K562 (cell line): ENCODE results near the gene CHD6. TPM values are rescaled to one million over a fixed set of nuclear protein-coding genes. Genes with fewer than 3 reads are reported as not detected.
A peak's percentile ranks its signal among the peaks of the same experiment; 100 is the strongest.

ENCODE experiments used
- ATAC-seq: fragments of 200-7000 bp; cut with Tn5 transposase; 3 replicates; pipeline ENCODE4 v1.9.1; 2020; ENCODE audit warnings: moderate library complexity
- BruUV-seq: library from RNA; stranded (reverse); fragments of 400-500 nt; replicated peaks from 2 replicates; lab custom pipeline; 2021; lab: Mats Ljungman, UMichigan
- CTCF ChIA-PET: fragments of 300-600 bp; formaldehyde crosslinking; extraction: SDS; loops from one replicate; lab custom pipeline; 2021; ENCODE audit warnings: low intra/inter-chr PET ratio; lab: Yijun Ruan, JAX
- POLR2A ChIA-PET: fragments of 300-600, 350-650 bp; sonication (Branson Sonifier 250); formaldehyde crosslinking; extraction: SDS; loops from one replicate; lab custom pipeline; 2021; ENCODE audit warnings: antibody characterized with exemption, inconsistent platforms; lab: Yijun Ruan, JAX
- DNase-seq, 4 experiments: peaks; one replicate each; pipeline versions ENCODE4 v3.0.0 to v3.0.0-alpha.2; 2011 to 2018; ENCODE audit warnings: low spot score in 3 of 4, mixed read lengths in 3 of 4; ENCODE audit errors: extremely low read depth in 1 of 4
- FAIRE-seq: peaks from 2 replicates; lab custom pipeline; 2011; peaks lifted over from hg19 to GRCh38; lab: Jason Lieb, UNC
- H2AFZ ChIP-seq: 2 replicates; pipeline ENCODE4 v1.6.0; 2011; ENCODE audit warnings: low read depth, low read length, control low read depth, inconsistent platforms
- H3K27ac ChIP-seq: fragments of 200-600 bp; 3 replicates; pipeline ENCODE4 v1.8.0; 2011; ENCODE audit warnings: low read depth, mild to moderate bottlenecking, control low read depth, inconsistent platforms, low read length, moderate library complexity, mixed read lengths; ENCODE audit errors: extremely low read depth
- H3K27me3 ChIP-seq, 2 experiments: fragments of 300-600 bp in 1 of 2; 2 replicates in 1 of 2; 3 replicates in 1 of 2; pipeline versions ENCODE4 v1.6.0 to v1.8.0; 2011; ENCODE audit warnings: inconsistent platforms in 2 of 2, low read length in 2 of 2, mild to moderate bottlenecking in 1 of 2, mixed read lengths in 1 of 2, moderate library complexity in 1 of 2; ENCODE audit not compliant: control insufficient read depth in 2 of 2, insufficient read depth in 2 of 2
- H3K36me3 ChIP-seq: fragments of 300-600 bp; 3 replicates; pipeline ENCODE4 v1.8.0; 2011; ENCODE audit warnings: mild to moderate bottlenecking, low read length, inconsistent platforms; ENCODE audit not compliant: control insufficient read depth, insufficient read depth
- H3K4me1 ChIP-seq, 2 experiments: fragments of 200-600 bp in 1 of 2; replicated peaks in 1 of 2; 2 replicates in 1 of 2; 3 replicates in 1 of 2; pipeline versions ENCODE4 v1.5.1 to v1.8.0; 2011; ENCODE audit warnings: inconsistent platforms in 2 of 2, low read length in 2 of 2, mild to moderate bottlenecking in 1 of 2, mixed read lengths in 1 of 2, moderate library complexity in 1 of 2; ENCODE audit not compliant: control insufficient read depth in 2 of 2, insufficient read depth in 2 of 2
- H3K4me2 ChIP-seq: 2 replicates; pipeline ENCODE4 v1.6.1; 2011; ENCODE audit warnings: low read length, control low read depth, inconsistent platforms, mixed read lengths; ENCODE audit not compliant: insufficient read depth
- H3K4me3 ChIP-seq: fragments of 200-600 bp; sonication (generic), shearing (Covaris generic); 2 replicates; pipeline ENCODE4 v1.5.1; 2016; ENCODE audit warnings: control low read depth, inconsistent platforms
- H3K79me2 ChIP-seq: fragments of 200-600 bp; 3 replicates; pipeline ENCODE4 v1.8.0; 2011; ENCODE audit warnings: low read length, inconsistent platforms; ENCODE audit not compliant: control insufficient read depth, insufficient read depth
- H3K9ac ChIP-seq, 2 experiments: 2 replicates each; pipeline versions ENCODE4 v1.6.0 to v1.6.1; 2011; ENCODE audit warnings: low read depth in 2 of 2, low read length in 2 of 2, control low read depth in 1 of 2, inconsistent platforms in 1 of 2, mild to moderate bottlenecking in 1 of 2, mixed read lengths in 1 of 2; ENCODE audit not compliant: insufficient read depth in 1 of 2
- H3K9me1 ChIP-seq: one replicate; pipeline ENCODE4 v1.6.0; 2011; ENCODE audit warnings: inconsistent platforms, mild to moderate bottlenecking, low read length, moderate library complexity; ENCODE audit not compliant: control insufficient read depth, insufficient read depth
- H3K9me3 ChIP-seq: replicated peaks from 2 replicates; pipeline ENCODE4 v1.5.1; 2011; ENCODE audit warnings: low read depth, low read length, inconsistent platforms; ENCODE audit not compliant: control insufficient read depth, insufficient read depth
- H4K20me1 ChIP-seq: replicated peaks from 2 replicates; pipeline ENCODE4 v1.6.1; 2011; ENCODE audit warnings: low read length, inconsistent platforms, mixed read lengths; ENCODE audit not compliant: control insufficient read depth, insufficient read depth
- BCOR ChIP-seq: fragments of 450-650 bp; IDR thresholded peaks from 2 replicates; pipeline ENCODE4 v1.6.1; 2016
- CBX2 ChIP-seq: fragments of 200-600 bp; sonication (generic); IDR thresholded peaks from one replicate; pipeline ENCODE4 v1.6.1; 2012; ENCODE audit warnings: mild to moderate bottlenecking, low read length, inconsistent platforms; ENCODE audit not compliant: insufficient read depth, poor library complexity, severe bottlenecking
- CBX3 ChIP-seq, 2 experiments: IDR thresholded peaks; 1 replicate in 1 of 2; 2 replicates in 1 of 2; pipeline ENCODE4 v1.6.1; 2012; ENCODE audit warnings: inconsistent platforms in 2 of 2, low read length in 2 of 2, borderline replicate concordance in 1 of 2, control low read depth in 1 of 2
- ELF2 ChIP-seq: fragments of 250-450 bp; sonication (Bioruptor Pico); IDR thresholded peaks from 2 replicates; pipeline ENCODE4 v1.5.0; 2021; ENCODE audit warnings: mild to moderate bottlenecking
- ETV6 ChIP-seq, 3 experiments: fragments of 150-350 bp in 1 of 3; sonication (generic) in 1 of 3; formaldehyde crosslinking in 1 of 3; IDR thresholded peaks; 2 replicates each; pipeline versions ENCODE4 v1.6.1 to v1.8.0; 2014 to 2022; ENCODE audit warnings: borderline replicate concordance in 2 of 3, low read depth in 2 of 3, antibody characterized with exemption in 1 of 3, low read length in 1 of 3, mild to moderate bottlenecking in 1 of 3, missing genetic modification reagents in 1 of 3
- NCOR1 ChIP-seq: fragments of 450-650 bp; IDR thresholded peaks from 2 replicates; pipeline ENCODE4 v1.6.1; 2016; ENCODE audit warnings: mild to moderate bottlenecking, moderate library complexity
- POLR3G ChIP-seq: IDR thresholded peaks from 2 replicates; pipeline ENCODE4 v1.6.1; 2011; ENCODE audit not compliant: insufficient read length, insufficient replicate concordance; ENCODE audit errors: extremely low read depth
- SRF ChIP-seq, 2 experiments: fragments of 250-450, 450-650 bp in 1 of 2; sonication (Bioruptor Pico) in 1 of 2; sonication (generic) in 1 of 2; formaldehyde crosslinking; IDR thresholded peaks; 2 replicates each; pipeline versions ENCODE4 v1.5.0 to v1.5.1; 2020 to 2022; ENCODE audit warnings: mild to moderate bottlenecking in 1 of 2, missing genetic modification reagents in 1 of 2
- TEAD2 ChIP-seq: fragments of 450-650 bp; IDR thresholded peaks from 2 replicates; pipeline ENCODE4 v1.6.1; 2016; ENCODE audit warnings: missing genetic modification characterization, control low read depth, missing compliant biosample characterization
- ZBED1 ChIP-seq: IDR thresholded peaks from 2 replicates; pipeline ENCODE4 v1.6.1; 2014
- ZBTB8A ChIP-seq: fragments of 450-650 bp; IDR thresholded peaks from 2 replicates; pipeline ENCODE4 v1.6.1; 2018; ENCODE audit warnings: mild to moderate bottlenecking, moderate library complexity; ENCODE audit not compliant: partially characterized antibody
- ZNF589 ChIP-seq: fragments of 200-800 bp; sonication (Bioruptor generic); IDR thresholded peaks from 2 replicates; pipeline ENCODE4 v1.6.1; 2016; ENCODE audit warnings: low read depth, missing genetic modification characterization, missing compliant biosample characterization
- WGBS: fragments of 100-300 bp; shearing (Covaris generic); methylation state at CpG from one replicate; pipeline ENCODE4 v1.1.6; 2016; ENCODE audit warnings: low coverage, mixed read lengths; ENCODE audit not compliant: insufficient coverage; ENCODE audit errors: missing lambda C conversion rate; 5-methylcytosine and 5-hydroxymethylcytosine counted together
- in situ Hi-C: fragments of 300-500 bp; cut with MboI; formaldehyde crosslinking; loops from 4 replicates; pipeline ENCODE4 v1.15.0; 2018; ENCODE audit warnings: inconsistent platforms, mixed read lengths
- intact Hi-C: fragments of 100-400 bp; cut with micrococcal nuclease; formaldehyde crosslinking; loops from 2 replicates; pipeline ENCODE4 v1.14.2; 2022
- polyA plus RNA-seq, 8 experiments: library from polyadenylated mRNA; depleted of rRNA in 4 of 8; stranded (reverse) in 5 of 8; unstranded in 3 of 8; fragments of >200 nt; fragmentation: Nextera tagmentation in 2 of 8; fragmentation: Illumina TruSeq in 1 of 8; extraction: Ambion mirVana in 2 of 8; extraction: Trizol in 1 of 8; gene quantifications; 2 replicates each; pipeline versions ENCODE4 v1.2.1 to v1.2.3, GENCODE V29; 2011 to 2014; ENCODE audit warnings: inconsistent platforms in 1 of 8, missing spikeins in 1 of 8
- total RNA-seq, 7 experiments: library from RNA; depleted of rRNA in 6 of 7; stranded (reverse); fragments of >200 nt in 6 of 7; fragmentation: Illumina TruSeq in 2 of 7; extraction: Trizol in 2 of 7; gene quantifications; 2 replicates each; pipeline versions ENCODE4 v1.2.1 to v1.2.3, GENCODE V29; 2011 to 2021; ENCODE audit warnings: low replicate concordance in 1 of 7

CHD6 gene
- total and polyA plus RNA-seq, 9 of the 15 experiments (the other 6 are each of a cell fraction or from before 2014, with no cell fraction given), result 3.9 to 24.2 (median 12.8) TPM

GRCh38 chr20:41559658-41560057 lies 58.5 kb downstream of the CHD6 start:
- peaks cover 8% of the 10 kb centered on the region; the same call in 1 of the 2 replicates for H4K20me1 ChIP-seq
- FAIRE-seq (no peak), ATAC-seq (no peak), DNase-seq (no peak)
- TF ChIP-seq ZBTB8A, result no peak
- intact Hi-C loops (no loop called here), in situ Hi-C loops (no loop called here)
- no peak overlapping the region for H3K9ac ChIP-seq
- no peaks in the 10 kb centered on the region for H3K27me3 ChIP-seq
- no TSS peak for BruUV-seq
- no peaks in the 10 kb centered on the region; the same call in 1 of the 2 replicates for H3K9me3 ChIP-seq
- WGBS, result 77% methylated on average over 5 of the region's 5 CpGs
- H3K4me3 ChIP-seq, result no peak overlapping the region
- H3K36me3 ChIP-seq, result no peaks in the 10 kb centered on the region
- no peak overlapping the region for H2AFZ ChIP-seq
- peaks cover 73% of the 10 kb centered on the region for H3K79me2 ChIP-seq
- no peaks in the 10 kb centered on the region for H3K9me1 ChIP-seq
- ChIA-PET CTCF (no interaction called here), POLR2A (interaction anchor here (0.6 to 1.5 kb wide), 4 partner anchors 10 to 81 kb away, joined by 3 to 6 read pairs (median 4); no protein-coding TSS in a partner anchor)
- no peaks in the 10 kb centered on the region; a peak in 1 of 5 replicates for H3K4me1 ChIP-seq
- H3K27ac ChIP-seq, result no peak overlapping the region
- H3K4me2 ChIP-seq, result no peak overlapping the region

GRCh38 chr20:41553142-41553879 lies 64.9 kb downstream of the CHD6 start:
- Histone ChIP-seq H3K9me1 (no peaks in the 10 kb centered on the region), H3K36me3 (no peaks in the 10 kb centered on the region), H3K4me3 (no peak overlapping the region), H3K79me2 (peaks cover 55% of the 10 kb centered on the region), H3K4me2 (no peak overlapping the region), H3K9ac (no peak overlapping the region), H3K27me3 (no peaks in the 10 kb centered on the region), H2AFZ (no peak overlapping the region), H3K27ac (no peak overlapping the region), H3K4me1 (no peaks in the 10 kb centered on the region; a peak in 2 of 5 replicates), H3K9me3 (no peaks in the 10 kb centered on the region; the same call in 1 of the 2 replicates), H4K20me1 (0 out of 2 replicates have a peak, but pooled peaks cover 4% of the 10 kb centered on the region)
- in situ Hi-C loops, result no loop called here
- TF ChIP-seq ELF2 (no peak), POLR3G (no peak), ZBED1 (no peak), BCOR (no peak), TEAD2 (tag) (no peak), ETV6 (IDR thresholded peaks at IDR 0.05; ENCODE audit: borderline replicate concordance in 1 of 2, low read depth in 2 of 2, low read length in 1 of 2) (no peak), ETV6 (CRISPR knock-in tag; IDR thresholded peaks at IDR 0.05; ENCODE audit: borderline replicate concordance) (no peak), CBX2 (no peak), SRF (CRISPR knock-in tag; IDR thresholded peaks at IDR 0.05) (peak in 1 of 2 experiments; percentile 46; a peak in 1 of 4 replicates), ZNF589 (no peak), NCOR1 (no peak), CBX3 (IDR thresholded peaks at IDR 0.05; ENCODE audit: borderline replicate concordance in 1 of 2, low read length in 2 of 2) (peak in 1 of 2 experiments; percentile 16; a peak in 1 of 3 replicates)
- DNase-seq, result no peak
- no peak for FAIRE-seq
- intact Hi-C loops, result no loop called here
- POLR2A ChIA-PET, result interaction anchor here (0.6 to 1.2 kb wide), 2 partner anchors 9 to 786 kb away, joined by 3 read pairs; no protein-coding TSS in a partner anchor
- no peak for ATAC-seq
- no TSS peak for BruUV-seq
- CTCF ChIA-PET, result no interaction called here
- WGBS, result 92% methylated on average over 9 of the region's 9 CpGs
